HG03354 (cell line): ENCODE results near the gene PGGHG.

Experiments
- ATAC-seq: cut with Tn5 transposase; IDR thresholded peaks from one replicate; pipeline ENCODE4 v1.9.1; 2021; ENCODE audit warnings: mild to moderate bottlenecking; ENCODE audit not compliant: unreplicated experiment, poor library complexity, severe bottlenecking

PGGHG gene

DNA sequence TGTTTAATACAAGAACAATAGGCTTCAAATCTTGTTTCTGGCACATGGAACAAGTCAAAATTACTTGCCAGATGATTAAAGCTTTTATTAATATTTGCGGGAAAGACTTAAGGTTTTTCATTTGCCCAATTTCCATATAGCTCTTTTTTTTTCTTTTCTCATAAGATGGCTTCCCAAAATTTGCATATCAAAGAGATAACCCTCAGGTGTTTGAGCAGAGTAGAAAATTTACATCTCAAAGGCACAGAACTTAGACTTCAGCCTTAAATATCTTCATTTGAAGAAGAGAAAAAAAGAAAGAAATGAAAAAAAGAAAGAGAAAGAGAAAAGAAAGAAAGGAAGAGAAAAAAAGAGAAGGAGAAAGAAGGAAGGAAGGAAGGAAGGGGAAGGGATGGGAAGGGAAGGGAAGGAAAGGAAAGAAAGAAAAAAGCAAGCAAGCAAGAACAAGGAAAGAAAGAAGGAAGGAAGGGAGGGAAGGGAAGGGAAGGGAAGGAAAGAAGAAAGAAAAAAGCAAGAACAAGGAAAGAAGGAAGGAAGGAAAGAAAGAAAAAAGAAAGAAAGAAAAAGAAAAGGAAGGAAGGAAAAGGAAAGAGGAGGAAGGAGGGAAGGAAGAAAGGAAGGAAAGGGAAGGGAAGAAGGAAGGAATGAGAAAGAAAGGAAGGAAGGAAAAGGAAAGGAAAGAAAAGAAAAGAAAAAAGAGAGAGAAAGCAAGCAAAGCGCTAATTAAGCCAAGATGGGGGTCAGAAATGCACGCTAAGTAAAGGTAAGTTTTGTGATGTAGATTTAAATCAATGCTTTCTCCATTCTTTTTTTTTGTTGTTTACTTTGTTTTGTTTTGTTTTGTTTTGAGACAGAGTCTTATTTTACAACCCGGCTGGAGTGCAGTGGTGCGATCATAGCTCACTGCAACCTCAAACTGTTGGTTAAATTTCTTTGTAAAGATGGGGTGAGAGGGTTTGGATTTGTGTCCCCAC, 51.9 kb downstream of the PGGHG start:
- no peak for ATAC-seq

DNA sequence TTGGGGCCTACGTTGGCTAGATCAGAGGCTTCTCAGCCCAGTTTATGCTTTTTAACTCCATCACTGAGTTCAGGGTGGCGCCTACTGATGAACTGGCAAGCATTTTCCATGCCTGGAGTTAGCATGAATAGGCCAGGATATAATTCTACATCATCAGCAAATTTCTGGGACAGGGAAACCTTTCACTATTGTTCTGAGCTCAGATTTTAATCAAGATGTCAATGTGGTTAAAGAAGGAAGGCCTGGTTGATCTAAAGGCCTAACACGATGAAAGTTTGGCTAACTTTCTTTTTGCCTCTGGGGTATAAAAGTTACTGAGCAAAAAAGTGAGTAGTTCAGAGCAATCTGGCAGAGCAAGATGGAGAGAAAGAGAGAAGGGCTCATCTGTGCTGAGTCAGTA, 53.4 kb downstream of the PGGHG start:
- no peak for ATAC-seq

DNA sequence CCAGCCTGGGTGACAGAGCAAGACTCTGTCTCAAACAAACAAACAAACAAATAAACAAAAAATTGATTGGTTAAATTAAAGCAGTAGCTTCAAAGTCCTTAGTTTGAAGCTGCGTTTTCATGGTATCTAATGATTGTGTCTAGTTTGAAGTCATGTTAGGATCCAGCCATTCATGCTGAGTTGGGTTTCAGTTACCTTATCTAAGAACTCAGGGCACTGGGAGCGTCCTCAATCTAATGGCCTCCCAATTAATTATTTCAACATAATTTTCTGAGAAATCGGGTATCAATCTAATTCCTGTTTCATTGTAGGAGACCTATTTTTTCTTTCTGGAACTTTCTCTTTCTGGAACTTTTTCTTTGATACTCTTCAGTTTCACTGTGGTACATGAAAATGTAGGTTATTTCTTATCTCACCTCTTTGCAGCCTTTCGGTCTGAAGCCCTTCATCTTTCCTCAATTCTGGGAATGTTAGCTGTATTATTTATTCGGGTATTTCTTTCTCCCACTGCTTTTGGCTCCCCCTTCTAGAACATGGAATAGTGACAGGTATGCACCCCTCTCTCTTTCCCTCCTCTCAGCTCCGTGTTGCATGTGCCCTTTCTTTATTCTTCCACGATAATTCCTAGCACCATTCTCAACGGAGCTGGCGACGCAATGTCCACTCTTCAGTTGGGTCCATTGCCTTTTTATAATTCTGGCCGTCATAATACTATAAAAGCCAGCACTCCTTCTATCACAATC, 56.1 kb downstream of the PGGHG start:
- no peak for ATAC-seq
